MCF 10A (cell line): ENCODE data around the gene CAVIN1. TPM values are rescaled to one million over a fixed set of nuclear protein-coding genes. Genes with fewer than 3 reads are reported as not detected.

Source experiments
- Bru-seq: library from RNA; stranded (reverse); fragments of 400-500 nt; gene quantifications from one replicate; lab custom pipeline; 2021; lab: Mats Ljungman, UMichigan
- BruChase-seq, 2 experiments: library from RNA; stranded (reverse); fragments of 400-500 nt; gene quantifications; one replicate each; lab custom pipeline; 2021; lab: Mats Ljungman, UMichigan
- BruUV-seq: library from RNA; stranded (reverse); fragments of 400-500 nt; replicated peaks from 2 replicates; lab custom pipeline; 2021; lab: Mats Ljungman, UMichigan
- CTCF ChIA-PET: fragments of 300-600 bp; sonication (Branson Sonifier 250); formaldehyde crosslinking; extraction: SDS; loops from one replicate; lab custom pipeline; 2021; ENCODE audit warnings: antibody characterized with exemption, inconsistent platforms; lab: Yijun Ruan, JAX
- POLR2A ChIA-PET: fragments of 300-600, 350-650 bp; sonication (Branson Sonifier 250); formaldehyde crosslinking; extraction: SDS; loops from one replicate; lab custom pipeline; 2020; ENCODE audit warnings: antibody characterized with exemption, inconsistent platforms; lab: Yijun Ruan, JAX
- DNase-seq: peaks from one replicate; pipeline ENCODE4 v3.0.0-alpha.2; 2018; ENCODE audit not compliant: unreplicated experiment
- H3K27ac Mint-ChIP-seq: one replicate; pipeline ENCODE4 v1.8.0; 2022; ENCODE audit warnings: mild to moderate bottlenecking, low read depth, mixed read lengths; ENCODE audit not compliant: unreplicated experiment
- H3K27me3 Mint-ChIP-seq: one replicate; pipeline ENCODE4 v1.8.0; 2022; ENCODE audit warnings: mixed read lengths; ENCODE audit not compliant: insufficient read depth, unreplicated experiment
- H3K36me3 Mint-ChIP-seq: one replicate; pipeline ENCODE4 v1.8.0; 2022; ENCODE audit warnings: mild to moderate bottlenecking, moderate library complexity, mixed read lengths; ENCODE audit not compliant: insufficient read depth, unreplicated experiment
- H3K4me1 Mint-ChIP-seq: one replicate; pipeline ENCODE4 v1.8.0; 2022; ENCODE audit warnings: mixed read lengths; ENCODE audit not compliant: insufficient read depth, unreplicated experiment
- H3K4me3 Mint-ChIP-seq: one replicate; pipeline ENCODE4 v1.8.0; 2022; ENCODE audit warnings: mild to moderate bottlenecking, moderate library complexity, mixed read lengths; ENCODE audit not compliant: unreplicated experiment
- H3K9me3 Mint-ChIP-seq: one replicate; pipeline ENCODE4 v1.8.0; 2022; ENCODE audit warnings: mixed read lengths; ENCODE audit not compliant: unreplicated experiment
- CTCF ChIP-seq: fragments of 200-600 bp; IDR thresholded peaks from one replicate; pipeline ENCODE4 v1.8.0; 2022; ENCODE audit warnings: antibody characterized with exemption, mild to moderate bottlenecking; ENCODE audit not compliant: unreplicated experiment
- intact Hi-C: fragments of 100-400 bp; cut with micrococcal nuclease; formaldehyde crosslinking; loops from 2 replicates; pipeline ENCODE4 v1.14.1; 2022
- long read RNA-seq: library from polyadenylated mRNA; stranded (forward); transcript quantifications from one replicate; pipeline ENCODE4 v2.0.0, GENCODE V29; 2022
- total RNA-seq: library from RNA; stranded (reverse); gene quantifications from 2 replicates; pipeline ENCODE4 v1.2.3, GENCODE V29; 2022

CAVIN1 gene, protein sequence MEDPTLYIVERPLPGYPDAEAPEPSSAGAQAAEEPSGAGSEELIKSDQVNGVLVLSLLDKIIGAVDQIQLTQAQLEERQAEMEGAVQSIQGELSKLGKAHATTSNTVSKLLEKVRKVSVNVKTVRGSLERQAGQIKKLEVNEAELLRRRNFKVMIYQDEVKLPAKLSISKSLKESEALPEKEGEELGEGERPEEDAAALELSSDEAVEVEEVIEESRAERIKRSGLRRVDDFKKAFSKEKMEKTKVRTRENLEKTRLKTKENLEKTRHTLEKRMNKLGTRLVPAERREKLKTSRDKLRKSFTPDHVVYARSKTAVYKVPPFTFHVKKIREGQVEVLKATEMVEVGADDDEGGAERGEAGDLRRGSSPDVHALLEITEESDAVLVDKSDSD
- total RNA-seq (137 and 143 TPM in 2 replicates), Bru-seq, nascent RNA (percentile 74 among the genes with signal in this experiment), BruChase-seq, experiment 1, labeled RNA remaining after a 6-hour chase (percentile 94 among the genes with signal in this experiment), BruChase-seq, experiment 2, labeled RNA remaining after a 2-hour chase (percentile 87 among the genes with signal in this experiment)
- long read RNA-seq, transcript CAVIN1-201 (2 exons, 3,828 nt): major isoform, 293 of 342 reads
- long read RNA-seq, partial matches to known transcripts: 0 of 342 reads
- long read RNA-seq, other reads (novel, unspliced or antisense): 49 of 342 reads

- H3K27me3 Mint-ChIP-seq: no peaks in the 10 kb centered on the region
- no peak for TF ChIP-seq CTCF
- ChIA-PET CTCF (interaction anchor here (0.5 to 3.5 kb wide), 15 partner anchors 9 to 1947 kb away, joined by 3 to 18 read pairs (median 4); no protein-coding TSS in a partner anchor), POLR2A (interaction anchor here (0.5 to 10.2 kb wide), 47 partner anchors 8 to 735 kb away, joined by 3 to 273 read pairs (median 5); partner anchors contain the start of genes CNP, DNAJC7, JUP and NAGLU)
- DNase-seq: peak; percentile 98
- intact Hi-C loops: loop anchor here (1.0 to 5.0 kb wide), 4 partner anchors 14 to 101 kb away; partner anchors contain the start of gene STAT3
- BruUV-seq: no TSS peak
- H3K4me1 Mint-ChIP-seq: peaks cover 22% of the 10 kb centered on the region
- peak within 1 kb of the TSS; percentile 88 for H3K27ac Mint-ChIP-seq
- H3K4me3 Mint-ChIP-seq: peak within 1 kb of the TSS; percentile 96
- no peaks in the 10 kb centered on the region for H3K9me3 Mint-ChIP-seq
- peaks cover 17% of the 10 kb centered on the region for H3K36me3 Mint-ChIP-seq
Measured at GRCh38 chr17:42422958-42423712, at the start of gene CAVIN1. TSS of gene CAVIN1 (minus strand) at chr17:42423256. CDS start at chr17:42423097, 159 bp downstream.

GRCh38 chr17:42467889-42468288 lies 44.8 kb upstream of the CAVIN1 start:
- intact Hi-C loops: no loop called here

GRCh38 chr17:42463976-42464400 lies 40.9 kb upstream of the CAVIN1 start:
- H3K27ac Mint-ChIP-seq: no peak overlapping the region
- H3K4me3 Mint-ChIP-seq: no peak overlapping the region
- no peak for DNase-seq
- no peaks in the 10 kb centered on the region for H3K9me3 Mint-ChIP-seq
- H3K36me3 Mint-ChIP-seq: peaks cover 59% of the 10 kb centered on the region
- intact Hi-C loops: no loop called here
- peaks cover 17% of the 10 kb centered on the region for H3K4me1 Mint-ChIP-seq
- TF ChIP-seq CTCF: no peak
- BruUV-seq: no TSS peak
- POLR2A ChIA-PET: interaction anchor here (0.6 to 1.7 kb wide), 5 partner anchors 51 to 497 kb away, joined by 3 to 4 read pairs (median 3); partner anchors contain the start of gene CNP
- CTCF ChIA-PET: interaction anchor here (0.7 to 0.9 kb wide), 3 partner anchors 13 to 469 kb away, joined by 3 to 4 read pairs (median 3); no protein-coding TSS in a partner anchor
- no peaks in the 10 kb centered on the region for H3K27me3 Mint-ChIP-seq

More at GRCh38 chr17:42467889-42468288, 44.8 kb upstream of the CAVIN1 start:
- TF ChIP-seq CTCF: no peak
- CTCF ChIA-PET: interaction anchor here (0.8 to 1.2 kb wide), 2 partner anchors 60 to 1406 kb away, joined by 3 read pairs; no protein-coding TSS in a partner anchor
- Mint-ChIP-seq H3K4me3 (no peak overlapping the region), H3K27ac (no peak overlapping the region), H3K9me3 (no peaks in the 10 kb centered on the region), H3K4me1 (peaks cover 5% of the 10 kb centered on the region), H3K27me3 (no peaks in the 10 kb centered on the region), H3K36me3 (peaks cover 73% of the 10 kb centered on the region)
- POLR2A ChIA-PET: no interaction called here
- no TSS peak for BruUV-seq
- no peak for DNase-seq
